Stomach (tissue), 4 donors: Measurements from ENCODE around the gene CSGALNACT2.

Experiments used
- POLR2A ChIP-seq, 4 donors: fragments of 450-650 bp; IDR thresholded peaks; one replicate each; pipeline ENCODE4 v1.6.1; 2016; ENCODE audit warnings: antibody characterized with exemption in 4 of 4, control low read depth in 2 of 4, mild to moderate bottlenecking in 1 of 4, moderate library complexity in 1 of 4
- POLR2AphosphoS5 ChIP-seq, 3 donors: sonication (generic); formaldehyde crosslinking; IDR thresholded peaks; one replicate each; pipeline ENCODE4 v1.6.1; 2016; ENCODE audit warnings: antibody characterized with exemption in 3 of 3

DNA sequence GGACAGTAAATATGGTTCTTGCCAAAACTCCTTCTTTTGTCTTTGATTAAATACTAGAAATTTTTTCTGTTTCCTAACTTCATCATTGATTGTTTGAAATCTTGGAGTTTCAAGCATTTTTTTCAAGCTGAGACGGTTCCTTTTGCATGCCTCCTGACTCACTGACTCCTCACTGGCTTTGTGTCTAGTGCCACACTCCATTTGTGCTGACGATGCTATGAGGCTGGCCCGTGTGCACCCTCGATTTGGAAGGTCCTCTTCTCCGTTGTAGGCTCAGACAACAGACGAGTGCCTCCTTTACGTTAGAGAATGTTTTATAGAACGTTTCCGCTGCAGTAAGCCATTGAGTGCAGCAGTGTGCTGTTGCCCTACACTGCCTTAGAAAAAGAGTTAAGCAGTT lies 10.8 kb upstream of the CSGALNACT2 start:
- TF ChIP-seq POLR2AphosphoS5 (IDR thresholded peaks at IDR 0.05) (no peak), POLR2A (IDR thresholded peaks at IDR 0.05) (no peak)
